ENCODE results near the gene C2orf78. TPM values are rescaled to one million over a fixed set of nuclear protein-coding genes. Genes with fewer than 3 reads are reported as not detected.

The C2orf78 gene
- total RNA-seq, 1 donor from 2014 or later = not detected

DNA sequence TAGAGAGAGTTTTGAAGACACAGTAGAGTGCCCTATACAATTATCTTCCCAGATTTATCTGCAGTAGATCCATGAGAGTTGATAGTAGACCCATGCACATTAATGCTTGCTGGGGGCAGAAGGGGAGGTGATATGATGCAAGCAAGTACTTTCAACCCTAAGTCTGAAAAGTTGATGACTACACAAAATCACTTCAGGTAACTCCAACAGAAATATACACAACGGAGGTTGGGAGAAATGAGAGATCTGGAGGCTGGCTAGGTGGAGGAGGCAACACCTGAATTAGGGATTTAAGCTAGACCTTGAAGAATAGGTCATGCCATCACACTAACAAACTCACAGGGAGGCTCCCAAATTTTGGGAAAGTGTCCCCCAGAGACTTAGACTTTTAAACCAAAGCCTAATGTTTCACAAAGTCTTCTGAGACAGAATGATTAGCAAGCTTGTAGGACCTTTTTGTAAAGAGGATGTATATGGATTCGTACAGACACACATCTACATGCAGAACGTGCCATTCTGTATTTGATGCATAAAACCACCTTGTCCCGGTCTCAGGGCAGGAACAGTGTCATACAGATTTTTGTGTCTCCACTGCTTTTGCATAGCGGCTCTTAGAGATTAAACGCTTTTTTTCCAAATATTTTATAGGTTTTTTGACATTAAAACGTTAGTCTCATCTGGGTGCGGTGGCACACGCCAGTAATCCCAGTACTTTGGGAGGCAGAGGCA lies 43.8 kb downstream of the C2orf78 start:
- TF ChIP-seq, protein P1, sequence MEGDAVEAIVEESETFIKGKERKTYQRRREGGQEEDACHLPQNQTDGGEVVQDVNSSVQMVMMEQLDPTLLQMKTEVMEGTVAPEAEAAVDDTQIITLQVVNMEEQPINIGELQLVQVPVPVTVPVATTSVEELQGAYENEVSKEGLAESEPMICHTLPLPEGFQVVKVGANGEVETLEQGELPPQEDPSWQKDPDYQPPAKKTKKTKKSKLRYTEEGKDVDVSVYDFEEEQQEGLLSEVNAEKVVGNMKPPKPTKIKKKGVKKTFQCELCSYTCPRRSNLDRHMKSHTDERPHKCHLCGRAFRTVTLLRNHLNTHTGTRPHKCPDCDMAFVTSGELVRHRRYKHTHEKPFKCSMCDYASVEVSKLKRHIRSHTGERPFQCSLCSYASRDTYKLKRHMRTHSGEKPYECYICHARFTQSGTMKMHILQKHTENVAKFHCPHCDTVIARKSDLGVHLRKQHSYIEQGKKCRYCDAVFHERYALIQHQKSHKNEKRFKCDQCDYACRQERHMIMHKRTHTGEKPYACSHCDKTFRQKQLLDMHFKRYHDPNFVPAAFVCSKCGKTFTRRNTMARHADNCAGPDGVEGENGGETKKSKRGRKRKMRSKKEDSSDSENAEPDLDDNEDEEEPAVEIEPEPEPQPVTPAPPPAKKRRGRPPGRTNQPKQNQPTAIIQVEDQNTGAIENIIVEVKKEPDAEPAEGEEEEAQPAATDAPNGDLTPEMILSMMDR (IDR thresholded peaks at IDR 0.05) = no peak
- Mint-ChIP-seq H3K36me3 (ENCODE audit: low read depth) (peaks cover 31% of the 10 kb centered on the region), H3K4me3 (peak overlapping the region; percentile 98), H3K27me3 (no peaks in the 10 kb centered on the region), H3K4me1 (peaks cover 43% of the 10 kb centered on the region), H3K27ac (no peak overlapping the region), H3K9me3 (no peaks in the 10 kb centered on the region)
- ATAC-seq (ENCODE audit: low read depth) (no peak), DNase-seq (no peak)
- ChIA-PET POLR2A (interaction anchor here (0.6 to 2.7 kb wide), 18 partner anchors 14 to 655 kb away, joined by 3 to 24 read pairs (median 5); partner anchors contain the start of genes BOLA3, CCDC142, DUSP11 and MOB1A), CTCF (interaction anchor here (0.8 to 7.4 kb wide), 9 partner anchors 293 to 704 kb away, joined by 3 to 114 read pairs (median 5); partner anchors contain the start of genes BOLA3, MOB1A and MTHFD2)
- intact Hi-C loops (cut with micrococcal nuclease) = loop anchor here (1.0 kb wide), 4 partner anchors 91 to 702 kb away; partner anchors contain the start of gene TPRKB

DNA sequence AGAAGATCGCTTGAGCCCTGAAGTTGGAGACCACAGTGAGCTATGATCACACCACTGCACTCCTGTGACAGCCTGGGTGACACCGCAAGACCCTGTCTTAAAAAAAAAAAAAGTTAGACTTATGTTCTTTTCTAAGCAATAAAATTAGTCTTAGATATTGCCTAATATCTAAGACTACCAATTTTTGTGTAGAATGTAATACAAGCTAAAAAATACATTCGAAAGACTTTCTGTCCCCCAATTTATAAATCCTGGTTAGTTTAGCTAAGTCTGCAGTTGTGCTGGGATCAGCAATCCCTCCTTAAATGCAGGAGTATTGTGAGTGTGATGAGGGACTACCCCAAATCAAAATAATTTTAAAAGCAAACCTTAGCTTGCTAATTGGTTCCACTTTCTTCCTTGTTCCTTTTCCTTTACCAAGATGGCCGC lies 44.4 kb downstream of the C2orf78 start:
- peaks cover 35% of the 10 kb centered on the region for H3K36me3 Mint-ChIP-seq (ENCODE audit: low read depth)
- ATAC-seq (ENCODE audit: low read depth) (no peak), DNase-seq (no peak)
- intact Hi-C loops (cut with micrococcal nuclease) = loop anchor here (1.0 kb wide), 4 partner anchors 91 to 702 kb away; partner anchors contain the start of gene TPRKB
- ChIA-PET POLR2A (interaction anchor here (0.6 to 2.7 kb wide), 20 partner anchors 13 to 655 kb away, joined by 3 to 24 read pairs (median 5); partner anchors contain the start of genes BOLA3, CCDC142, DUSP11 and MOB1A), CTCF (interaction anchor here (0.8 to 1.6 kb wide), 6 partner anchors 292 to 703 kb away, joined by 3 to 15 read pairs (median 4); partner anchors contain the start of gene MTHFD2)
- H3K9me3 Mint-ChIP-seq = no peaks in the 10 kb centered on the region
- H3K27ac Mint-ChIP-seq = peak overlapping the region; percentile 96
- TF ChIP-seq, protein P1 (IDR thresholded peaks at IDR 0.05) = no peak
- H3K4me1 Mint-ChIP-seq = peaks cover 41% of the 10 kb centered on the region
- peak overlapping the region; percentile 98 for H3K4me3 Mint-ChIP-seq
- H3K27me3 Mint-ChIP-seq = no peaks in the 10 kb centered on the region

DNA sequence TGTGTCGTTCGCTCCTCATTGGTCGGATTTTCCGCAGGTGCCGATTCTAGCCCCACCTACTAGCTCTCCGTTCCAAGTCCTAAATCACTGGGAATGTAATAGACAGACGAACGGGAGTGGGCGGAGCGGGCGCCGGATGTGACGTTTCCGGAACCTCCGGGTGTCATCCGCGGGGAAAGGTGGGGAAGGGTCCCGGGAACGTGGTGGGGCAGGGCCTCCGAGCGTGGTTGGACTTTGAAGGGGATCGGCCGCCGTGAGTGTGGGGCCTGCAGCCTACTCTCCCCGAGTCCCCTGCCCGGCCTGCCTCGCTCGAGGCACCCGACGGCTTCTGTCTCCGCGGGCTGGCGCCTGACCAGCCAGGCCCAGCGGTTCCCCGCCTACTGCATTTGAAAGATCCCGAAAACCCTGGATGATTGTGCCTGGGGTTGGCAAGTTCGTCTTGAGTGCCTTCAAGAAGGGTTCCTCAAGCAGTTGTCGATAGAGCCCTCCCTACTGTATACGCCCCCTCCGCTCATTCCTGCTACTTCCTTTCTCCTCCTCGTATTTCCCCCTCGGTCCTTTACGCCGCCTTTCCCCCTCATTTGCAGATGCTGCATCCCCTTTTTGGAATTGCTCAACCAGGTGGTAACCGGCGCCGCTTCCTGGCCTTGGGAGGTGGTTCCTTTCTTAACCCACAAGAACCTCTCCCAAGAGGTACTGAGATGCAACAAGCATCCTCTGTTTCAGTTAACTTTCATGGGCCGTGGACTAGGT lies 45.0 kb downstream of the C2orf78 start, which contains the start of gene STAMBP:
TSS of gene STAMBP (plus strand) at position 144 of the 753 bp plus-strand sequence. CDS start 1,896 bp downstream, outside the sequence.
- DNase-seq = peak; percentile 80
- intact Hi-C loops (cut with micrococcal nuclease) = loop anchor here (1.0 kb wide), 6 partner anchors 49 to 701 kb away; partner anchors contain the start of genes DGUOK, DUSP11 and TPRKB
- Mint-ChIP-seq H3K9me3 (no peaks in the 10 kb centered on the region), H3K27me3 (no peaks in the 10 kb centered on the region), H3K27ac (peak within 1 kb of the TSS; percentile 96), H3K4me1 (peaks cover 41% of the 10 kb centered on the region), H3K4me3 (peak within 1 kb of the TSS; percentile 98), H3K36me3 (ENCODE audit: low read depth) (peaks cover 41% of the 10 kb centered on the region)
- peak; percentile 92 for ATAC-seq (ENCODE audit: low read depth)
- TF ChIP-seq, protein P1 (IDR thresholded peaks at IDR 0.05) = no peak
- ChIA-PET CTCF (interaction anchor here (0.8 to 1.3 kb wide), 5 partner anchors 292 to 506 kb away, joined by 3 to 15 read pairs (median 5); partner anchors contain the start of gene MTHFD2), POLR2A (interaction anchor here (0.6 to 2.7 kb wide), 18 partner anchors 13 to 654 kb away, joined by 3 to 24 read pairs (median 4); partner anchors contain the start of genes BOLA3, CCDC142, DUSP11 and MOB1A)

DNA sequence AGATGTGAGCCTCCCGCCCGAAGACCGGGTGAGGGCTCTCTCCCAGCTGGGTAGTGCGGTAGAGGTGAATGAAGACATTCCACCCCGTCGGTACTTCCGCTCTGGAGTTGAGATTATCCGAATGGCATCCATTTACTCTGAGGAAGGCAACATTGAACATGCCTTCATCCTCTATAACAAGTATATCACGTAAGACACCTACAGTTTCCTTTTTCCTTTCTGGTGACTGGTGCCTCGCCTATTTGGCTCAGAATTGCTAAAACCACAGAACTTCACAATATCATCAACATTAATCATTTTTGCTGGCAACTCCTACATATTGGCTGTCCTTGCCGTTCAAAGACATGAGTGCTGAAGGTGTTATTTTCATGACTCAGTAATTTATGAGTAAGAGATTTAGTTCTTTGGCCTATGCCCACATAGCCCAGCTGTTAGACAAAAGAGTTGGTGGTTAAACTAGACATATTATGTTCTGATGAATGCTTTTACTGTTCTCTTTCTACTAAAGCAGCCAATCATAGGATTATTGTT lies 47.0 kb downstream of the C2orf78 start:
- DNase-seq (no peak), ATAC-seq (ENCODE audit: low read depth) (no peak)
- TF ChIP-seq, protein P1 (IDR thresholded peaks at IDR 0.05) = no peak
- H3K4me1 Mint-ChIP-seq = peaks cover 41% of the 10 kb centered on the region
- ChIA-PET CTCF (no interaction called here), POLR2A (no interaction called here)
- no peak overlapping the region for H3K4me3 Mint-ChIP-seq
- peaks cover 52% of the 10 kb centered on the region for H3K36me3 Mint-ChIP-seq (ENCODE audit: low read depth)
- H3K27me3 Mint-ChIP-seq = no peaks in the 10 kb centered on the region
- intact Hi-C loops (cut with micrococcal nuclease) = no loop called here
- H3K27ac Mint-ChIP-seq = no peak overlapping the region
- no peaks in the 10 kb centered on the region for H3K9me3 Mint-ChIP-seq
